Measurements from ENCODE around the gene AP1M1. TPM values are rescaled to one million over a fixed set of nuclear protein-coding genes. Genes with fewer than 3 reads are reported as not detected.
"Not testable (repeated sequence)": the region's sequence is repeated elsewhere in the genome, so short reads cannot be mapped to it uniquely, and the experiment has no call there.

AP1M1 gene
- total RNA-seq, 2 donors from 2014 or later, result 35.0 to 51.6 TPM

GRCh38 chr19:16168465-16169081 is 29.1 kb upstream of the AP1M1 start:
- no peaks in the 10 kb centered on the region for H3K27me3 ChIP-seq (ENCODE audit: control insufficient read depth, insufficient read depth, low read length, poor library complexity, severe bottlenecking)
- no peaks in the 10 kb centered on the region for H3K36me3 ChIP-seq (ENCODE audit: control insufficient read depth, insufficient read depth, low read length)
- H3K4me3 ChIP-seq (ENCODE audit: low read length), result no peak overlapping the region
- H3K27ac ChIP-seq (ENCODE audit: low read depth, low read length), result no peak overlapping the region
- H3K4me3 Mint-ChIP-seq, result no peak overlapping the region
- DNase-seq, result no peak
- no peaks in the 10 kb centered on the region for H3K9me3 Mint-ChIP-seq
- no peaks in the 10 kb centered on the region for H3K4me1 Mint-ChIP-seq
- H3K36me3 Mint-ChIP-seq (ENCODE audit: low read depth), result no peaks in the 10 kb centered on the region
- 85 to 100% methylated on average over 1 to 2 of the region's 2 CpGs for WGBS, 2 experiments (ENCODE audit: insufficient coverage in 1 of 2, insufficient read length in 1 of 2)
- no peak for TF ChIP-seq CTCF (conservative IDR thresholded peaks at IDR 0.05)
- no peak overlapping the region for H3K9ac ChIP-seq (ENCODE audit: extremely low read depth, low read length, poor library complexity, severe bottlenecking)
- no peaks in the 10 kb centered on the region for H3K9me3 ChIP-seq (ENCODE audit: control insufficient read depth, low read length)
- no peaks in the 10 kb centered on the region for H3K4me1 ChIP-seq (ENCODE audit: control insufficient read depth, insufficient read depth, low read length)
- H3K27me3 Mint-ChIP-seq (ENCODE audit: insufficient read depth), result no peaks in the 10 kb centered on the region
- no peak overlapping the region for H3K27ac Mint-ChIP-seq

GRCh38 chr19:16170134-16170533 is 27.6 kb upstream of the AP1M1 start:
- WGBS, 2 experiments (ENCODE audit: insufficient coverage in 1 of 2, insufficient read length in 1 of 2), result 80% methylated on average over 1 of the region's 1 CpG; no CpG with 5 or more reads in 1 of the 2 experiments
- H3K27me3 Mint-ChIP-seq (ENCODE audit: insufficient read depth), result no peaks in the 10 kb centered on the region
- Histone ChIP-seq H3K9ac (ENCODE audit: extremely low read depth, low read length, poor library complexity, severe bottlenecking) (no peak overlapping the region), H3K27me3 (ENCODE audit: control insufficient read depth, insufficient read depth, low read length, poor library complexity, severe bottlenecking) (no peaks in the 10 kb centered on the region), H3K27ac (ENCODE audit: low read depth, low read length) (no peak overlapping the region), H3K4me3 (ENCODE audit: low read length) (no peak overlapping the region), H3K4me1 (ENCODE audit: control insufficient read depth, insufficient read depth, low read length) (no peaks in the 10 kb centered on the region), H3K36me3 (ENCODE audit: control insufficient read depth, insufficient read depth, low read length) (no peaks in the 10 kb centered on the region), H3K9me3 (ENCODE audit: control insufficient read depth, low read length) (no peaks in the 10 kb centered on the region)
- no peaks in the 10 kb centered on the region for H3K36me3 Mint-ChIP-seq (ENCODE audit: low read depth)
- DNase-seq, result no peak
- H3K4me1 Mint-ChIP-seq, result no peaks in the 10 kb centered on the region
- TF ChIP-seq CTCF (conservative IDR thresholded peaks at IDR 0.05), result no peak
- H3K4me3 Mint-ChIP-seq, result no peak overlapping the region
- peaks cover 4% of the 10 kb centered on the region for H3K9me3 Mint-ChIP-seq
- no peak overlapping the region for H3K27ac Mint-ChIP-seq

- Histone ChIP-seq H3K4me3 (ENCODE audit: low read length) (no peak overlapping the region), H3K9ac (ENCODE audit: extremely low read depth, low read length, poor library complexity, severe bottlenecking) (no peak overlapping the region), H3K36me3 (ENCODE audit: control insufficient read depth, insufficient read depth, low read length) (no peaks in the 10 kb centered on the region), H3K27me3 (ENCODE audit: control insufficient read depth, insufficient read depth, low read length, poor library complexity, severe bottlenecking) (no peaks in the 10 kb centered on the region), H3K9me3 (ENCODE audit: control insufficient read depth, low read length) (no peaks in the 10 kb centered on the region), H3K27ac (ENCODE audit: low read depth, low read length) (no peak overlapping the region), H3K4me1 (ENCODE audit: control insufficient read depth, insufficient read depth, low read length) (no peaks in the 10 kb centered on the region)
- 53 to 57% methylated on average over 1 to 2 of the region's 2 CpGs for WGBS, 2 experiments (ENCODE audit: insufficient coverage in 1 of 2, insufficient read length in 1 of 2)
- H3K9me3 Mint-ChIP-seq, result peaks cover 10% of the 10 kb centered on the region
- no peak for DNase-seq
- no peaks in the 10 kb centered on the region for H3K36me3 Mint-ChIP-seq (ENCODE audit: low read depth)
- no peak overlapping the region for H3K27ac Mint-ChIP-seq
- H3K4me3 Mint-ChIP-seq, result no peak overlapping the region
- TF ChIP-seq CTCF (conservative IDR thresholded peaks at IDR 0.05), result no peak
- no peaks in the 10 kb centered on the region for H3K4me1 Mint-ChIP-seq
- peaks cover 9% of the 10 kb centered on the region for H3K27me3 Mint-ChIP-seq (ENCODE audit: insufficient read depth)
Measured at GRCh38 chr19:16175954-16176353, 21.8 kb upstream of the AP1M1 start.

GRCh38 chr19:16178866-16179265 is 18.8 kb upstream of the AP1M1 start:
- not testable (repeated sequence) for DNase-seq; H3K27ac Mint-ChIP-seq; H3K9ac ChIP-seq (ENCODE audit: extremely low read depth, low read length, poor library complexity, severe bottlenecking); H3K4me1 Mint-ChIP-seq; H3K27ac ChIP-seq (ENCODE audit: low read depth, low read length); H3K27me3 ChIP-seq (ENCODE audit: control insufficient read depth, insufficient read depth, low read length, poor library complexity, severe bottlenecking); H3K9me3 ChIP-seq (ENCODE audit: control insufficient read depth, low read length); H3K36me3 Mint-ChIP-seq (ENCODE audit: low read depth); H3K4me1 ChIP-seq (ENCODE audit: control insufficient read depth, insufficient read depth, low read length); H3K9me3 Mint-ChIP-seq; H3K4me3 Mint-ChIP-seq; H3K36me3 ChIP-seq (ENCODE audit: control insufficient read depth, insufficient read depth, low read length); H3K4me3 ChIP-seq (ENCODE audit: low read length)
- peaks cover 17% of the 10 kb centered on the region for H3K27me3 Mint-ChIP-seq (ENCODE audit: insufficient read depth)
- 88 to 100% methylated on average over 1 to 5 of the region's 5 CpGs for WGBS, 2 experiments (ENCODE audit: insufficient coverage in 1 of 2, insufficient read length in 1 of 2)

All from endodermal cell (in vitro differentiated cells).